8988T (cell line): ENCODE data around the gene PPTC7.
"Not testable (repeated sequence)": the region's sequence is repeated elsewhere in the genome, so short reads cannot be mapped to it uniquely, and the experiment has no call there.

Source experiments
- DNase-seq: peaks from one replicate; pipeline ENCODE4 v3.0.0; 2011

PPTC7 gene

GRCh38 chr12:110582276-110583136, 612 bp downstream of the PPTC7 start:
- peak; percentile 27 for DNase-seq

GRCh38 chr12:110581931-110582275, 1.2 kb downstream of the PPTC7 start:
- no peak for DNase-seq

GRCh38 chr12:110579535-110580253, 3.4 kb downstream of the PPTC7 start:
- no peak for DNase-seq

GRCh38 chr12:110578694-110579534, 4.2 kb downstream of the PPTC7 start:
- no peak for DNase-seq

GRCh38 chr12:110577864-110578693, 5.0 kb downstream of the PPTC7 start:
- DNase-seq, result peak; percentile 29

GRCh38 chr12:110576504-110576903, 6.6 kb downstream of the PPTC7 start:
- no peak for DNase-seq

GRCh38 chr12:110575326-110575725, 7.8 kb downstream of the PPTC7 start:
- DNase-seq, result no peak

GRCh38 chr12:110574717-110575230, 8.3 kb downstream of the PPTC7 start:
- not testable (repeated sequence) for DNase-seq

- DNase-seq, result no peak
Measured at GRCh38 chr12:110574044-110574443, 9.1 kb downstream of the PPTC7 start.

- not testable (repeated sequence) for DNase-seq
Measured at GRCh38 chr12:110570798-110571197, 12.3 kb downstream of the PPTC7 start.

- not testable (repeated sequence) for DNase-seq
Measured at GRCh38 chr12:110569838-110570237, 13.3 kb downstream of the PPTC7 start.

- DNase-seq, result no peak
Measured at GRCh38 chr12:110568752-110569151, 14.4 kb downstream of the PPTC7 start.

GRCh38 chr12:110566993-110567392, 16.1 kb downstream of the PPTC7 start:
- no peak for DNase-seq

GRCh38 chr12:110565894-110566871, 16.9 kb downstream of the PPTC7 start:
- no peak for DNase-seq

- DNase-seq, result no peak
Measured at GRCh38 chr12:110564471-110564991, 18.6 kb downstream of the PPTC7 start.

GRCh38 chr12:110563702-110564470, 19.2 kb downstream of the PPTC7 start:
- DNase-seq, result no peak

GRCh38 chr12:110562386-110562785, 20.7 kb downstream of the PPTC7 start:
- DNase-seq, result not testable (repeated sequence)

- DNase-seq, result no peak
Measured at GRCh38 chr12:110561471-110562201, 21.5 kb downstream of the PPTC7 start.

- DNase-seq, result no peak
Measured at GRCh38 chr12:110560946-110561345, 22.2 kb downstream of the PPTC7 start.
